Measurements from ENCODE around the gene DSCAM.

DSCAM gene

DNA sequence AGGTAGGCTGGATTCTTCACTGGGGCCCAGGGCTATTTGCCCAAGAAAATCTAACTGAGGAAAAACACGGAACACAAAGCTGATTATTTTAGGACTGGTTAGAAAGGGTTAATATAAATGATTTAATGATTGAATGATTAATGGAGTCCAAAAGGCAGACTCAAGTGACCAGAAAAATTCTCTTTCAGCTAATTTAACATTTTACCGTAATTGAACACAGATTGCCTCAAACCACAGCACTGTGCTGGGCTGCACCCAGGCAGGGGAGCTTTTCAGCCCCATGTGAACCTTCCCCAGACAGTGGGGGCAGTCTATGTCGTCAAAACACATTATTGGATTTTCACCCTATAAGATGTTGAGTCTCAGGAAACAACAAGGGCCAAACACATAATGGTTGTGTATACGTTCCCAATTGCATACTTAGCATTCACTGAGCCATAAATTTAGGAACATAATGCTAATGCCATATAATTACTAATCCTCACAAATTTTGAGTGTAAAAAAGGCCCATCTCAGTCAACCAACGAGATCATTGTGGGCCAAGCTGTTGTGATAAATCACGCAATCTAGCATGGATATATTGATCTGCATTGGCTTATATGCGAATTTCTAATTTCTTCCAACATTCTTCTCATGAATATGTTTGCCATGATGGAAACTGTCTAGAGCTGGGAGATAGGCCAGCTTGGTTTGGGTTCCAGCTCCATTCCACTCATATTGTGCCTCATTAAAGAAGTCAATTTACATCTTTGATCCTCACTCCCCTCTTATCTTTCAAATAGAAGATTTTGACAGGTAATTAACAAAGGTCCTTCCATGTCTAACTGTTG, 27.7 kb downstream of the DSCAM start:
- Histone ChIP-seq H3K27ac (ENCODE audit: low read length) (no peak overlapping the region), H3K27me3 (ENCODE audit: control insufficient read depth in 1 of 2, insufficient read depth in 2 of 2, low read length in 2 of 2) (no peaks in the 10 kb centered on the region)

DNA sequence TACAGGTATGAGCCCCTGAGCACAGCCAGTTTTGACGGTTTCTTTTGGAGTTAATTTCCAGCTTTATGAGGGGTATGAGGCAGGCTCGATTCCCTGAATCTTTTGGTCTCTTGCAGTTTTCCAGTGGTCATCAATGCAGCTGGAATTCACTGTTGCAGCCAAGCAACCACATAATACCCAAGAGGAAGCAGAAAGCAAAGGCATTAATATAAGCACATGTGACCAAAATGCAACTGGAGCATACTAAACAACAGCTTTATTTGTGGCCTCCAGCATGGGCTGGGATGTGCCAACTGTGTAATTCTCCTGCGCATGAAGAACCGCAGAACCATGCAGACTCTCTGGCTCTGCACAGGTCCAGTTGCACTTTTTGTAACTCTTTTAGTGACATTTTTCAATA, 33.0 kb downstream of the DSCAM start:
- Histone ChIP-seq H3K36me3 (ENCODE audit: control insufficient read depth in 2 of 2, insufficient read depth in 2 of 2, low read length in 2 of 2) (no peaks in the 10 kb centered on the region), H3K27ac (ENCODE audit: low read length) (no peak overlapping the region), H3K27me3 (ENCODE audit: control insufficient read depth in 1 of 2, insufficient read depth in 2 of 2, low read length in 2 of 2) (no peaks in the 10 kb centered on the region), H3K4me1 (ENCODE audit: control insufficient read depth, insufficient read depth, low read length) (no peaks in the 10 kb centered on the region), H3K9me3 (ENCODE audit: control insufficient read depth in 2 of 2, low read length in 2 of 2) (no peaks in the 10 kb centered on the region), H3K4me3 (ENCODE audit: low read length in 2 of 2) (no peak overlapping the region), H3K9ac (ENCODE audit: low read length in 2 of 2) (no peak overlapping the region)

More for the DNA sequence above, 27.7 kb downstream of the DSCAM start:
- Histone ChIP-seq H3K36me3 (ENCODE audit: control insufficient read depth in 2 of 2, insufficient read depth in 2 of 2, low read length in 2 of 2) (no peaks in the 10 kb centered on the region), H3K9me3 (ENCODE audit: control insufficient read depth in 2 of 2, low read length in 2 of 2) (peaks cover 0 to 6% of the 10 kb centered on the region in 2 donors), H3K4me1 (ENCODE audit: control insufficient read depth, insufficient read depth, low read length) (no peaks in the 10 kb centered on the region), H3K4me3 (ENCODE audit: low read length in 2 of 2) (no peak overlapping the region), H3K9ac (ENCODE audit: low read length in 2 of 2) (no peak overlapping the region)

DNA sequence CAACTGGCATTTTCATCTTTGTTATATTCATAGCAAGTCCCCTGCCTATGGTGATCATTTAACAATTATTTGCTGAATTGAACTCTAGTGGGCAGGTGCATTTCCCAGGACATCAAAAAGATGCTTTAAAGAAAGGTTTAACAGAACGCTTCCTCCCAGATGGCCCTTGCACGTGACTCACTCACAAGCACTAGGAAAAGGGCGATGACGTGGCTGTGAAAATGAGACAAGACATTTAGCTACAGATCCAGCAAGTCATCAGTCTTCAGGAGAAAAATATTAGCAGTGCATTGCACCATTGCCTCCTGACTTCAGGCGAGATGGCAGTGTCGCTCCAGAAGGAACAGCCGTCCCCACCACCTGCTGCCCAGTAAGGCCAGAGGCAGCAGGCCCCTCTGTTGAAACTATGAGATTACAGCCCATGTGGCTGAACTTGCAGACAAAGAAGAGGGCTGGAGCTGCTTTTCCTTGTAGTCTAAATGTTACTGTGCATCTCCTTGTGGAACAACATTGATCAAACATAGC, 37.2 kb downstream of the DSCAM start:
- Histone ChIP-seq H3K4me1 (ENCODE audit: control insufficient read depth, insufficient read depth, low read length) (no peaks in the 10 kb centered on the region), H3K27me3 (ENCODE audit: control insufficient read depth in 1 of 2, insufficient read depth in 2 of 2, low read length in 2 of 2) (no peaks in the 10 kb centered on the region), H3K27ac (ENCODE audit: low read length) (no peak overlapping the region)

DNA sequence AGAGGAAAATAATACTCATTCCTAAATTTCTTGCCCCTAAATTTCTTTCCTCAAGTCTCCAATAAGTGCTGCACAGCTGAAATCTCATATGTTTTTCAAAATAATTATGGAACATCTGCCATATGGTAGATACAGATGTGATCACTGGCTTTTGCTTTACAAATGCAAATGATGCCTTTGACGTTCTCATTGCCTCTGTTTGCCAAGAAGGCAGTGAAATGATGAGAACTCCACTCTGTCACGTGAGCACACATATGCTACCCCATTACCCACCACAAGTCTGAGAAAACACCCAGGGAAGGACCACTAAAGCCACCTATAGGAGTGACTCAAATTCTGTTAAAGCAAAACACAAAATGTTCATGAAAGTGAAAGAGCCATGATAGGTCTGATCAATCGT, 43.9 kb downstream of the DSCAM start:
- H3K36me3 ChIP-seq (ENCODE audit: control insufficient read depth in 2 of 2, insufficient read depth in 2 of 2, low read length in 2 of 2), result no peaks in the 10 kb centered on the region
- peaks cover 10 to 16% of the 10 kb centered on the region in 2 donors for H3K9me3 ChIP-seq (ENCODE audit: control insufficient read depth in 2 of 2, low read length in 2 of 2)
- no peaks in the 10 kb centered on the region for H3K27me3 ChIP-seq (ENCODE audit: control insufficient read depth in 1 of 2, insufficient read depth in 2 of 2, low read length in 2 of 2)
- H3K4me1 ChIP-seq (ENCODE audit: control insufficient read depth, insufficient read depth, low read length), result no peaks in the 10 kb centered on the region
- H3K27ac ChIP-seq (ENCODE audit: low read length), result no peak overlapping the region
- no peak overlapping the region for H3K9ac ChIP-seq (ENCODE audit: low read length in 2 of 2)
- H3K4me3 ChIP-seq (ENCODE audit: low read length in 2 of 2), result no peak overlapping the region

More for the DNA sequence above, 37.2 kb downstream of the DSCAM start:
- Histone ChIP-seq H3K36me3 (ENCODE audit: control insufficient read depth in 2 of 2, insufficient read depth in 2 of 2, low read length in 2 of 2) (no peaks in the 10 kb centered on the region), H3K4me3 (ENCODE audit: low read length in 2 of 2) (no peak overlapping the region), H3K9ac (ENCODE audit: low read length in 2 of 2) (no peak overlapping the region), H3K9me3 (ENCODE audit: control insufficient read depth in 2 of 2, low read length in 2 of 2) (no peaks in the 10 kb centered on the region)

DNA sequence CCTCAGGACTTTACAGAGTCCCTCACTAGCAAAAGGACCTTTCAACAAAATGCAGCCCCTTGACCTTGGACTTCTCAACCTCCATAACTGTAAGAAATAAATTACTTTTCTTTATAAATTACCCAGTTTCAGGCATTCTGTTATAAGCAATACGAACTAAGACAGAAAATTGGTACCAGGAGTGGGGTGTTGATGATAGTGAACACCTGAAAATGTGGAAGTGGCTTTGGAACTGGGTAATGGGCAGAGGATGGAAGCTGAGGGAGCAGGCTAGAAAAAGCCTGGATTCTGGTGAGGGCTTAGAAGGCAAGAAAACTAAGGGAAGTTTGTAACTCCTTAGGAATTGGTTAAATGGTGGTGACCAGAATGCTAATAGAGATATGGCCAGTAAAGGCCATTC, 46.8 kb downstream of the DSCAM start:
- Histone ChIP-seq H3K9me3 (ENCODE audit: control insufficient read depth in 2 of 2, low read length in 2 of 2) (peaks cover 10 to 16% of the 10 kb centered on the region in 2 donors), H3K27me3 (ENCODE audit: control insufficient read depth in 1 of 2, insufficient read depth in 2 of 2, low read length in 2 of 2) (no peaks in the 10 kb centered on the region), H3K36me3 (ENCODE audit: control insufficient read depth in 2 of 2, insufficient read depth in 2 of 2, low read length in 2 of 2) (no peaks in the 10 kb centered on the region), H3K27ac (ENCODE audit: low read length) (no peak overlapping the region), H3K4me3 (ENCODE audit: low read length in 2 of 2) (no peak overlapping the region), H3K4me1 (ENCODE audit: control insufficient read depth, insufficient read depth, low read length) (no peaks in the 10 kb centered on the region), H3K9ac (ENCODE audit: low read length in 2 of 2) (no peak overlapping the region)

DNA sequence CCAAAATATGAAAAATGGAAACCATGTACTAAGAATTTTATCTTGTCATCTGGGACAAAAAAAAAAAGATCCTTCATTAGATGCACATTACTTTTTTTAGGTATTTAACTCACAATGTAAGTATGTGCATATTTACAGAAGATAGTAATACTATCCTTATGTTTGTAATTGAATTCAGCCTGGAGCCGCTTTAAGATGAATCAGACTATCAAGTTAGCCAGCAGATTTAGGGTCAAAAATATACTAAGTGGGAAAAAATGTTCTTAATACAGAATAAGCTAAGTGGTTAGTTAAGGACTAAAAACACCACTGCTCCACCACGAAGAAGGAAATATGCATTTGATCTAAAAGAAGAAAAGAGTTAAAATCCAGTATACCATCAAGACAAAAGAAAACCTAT, 49.1 kb downstream of the DSCAM start:
- H3K4me3 ChIP-seq (ENCODE audit: low read length in 2 of 2), result no peak overlapping the region
- H3K9me3 ChIP-seq (ENCODE audit: control insufficient read depth in 2 of 2, low read length in 2 of 2), result peaks cover 8 to 16% of the 10 kb centered on the region in 2 donors
- no peaks in the 10 kb centered on the region for H3K27me3 ChIP-seq (ENCODE audit: control insufficient read depth in 1 of 2, insufficient read depth in 2 of 2, low read length in 2 of 2)
- H3K4me1 ChIP-seq (ENCODE audit: control insufficient read depth, insufficient read depth, low read length), result no peaks in the 10 kb centered on the region
- H3K36me3 ChIP-seq (ENCODE audit: control insufficient read depth in 2 of 2, insufficient read depth in 2 of 2, low read length in 2 of 2), result no peaks in the 10 kb centered on the region
- no peak overlapping the region for H3K27ac ChIP-seq (ENCODE audit: low read length)
- no peak overlapping the region for H3K9ac ChIP-seq (ENCODE audit: low read length in 2 of 2)

DNA sequence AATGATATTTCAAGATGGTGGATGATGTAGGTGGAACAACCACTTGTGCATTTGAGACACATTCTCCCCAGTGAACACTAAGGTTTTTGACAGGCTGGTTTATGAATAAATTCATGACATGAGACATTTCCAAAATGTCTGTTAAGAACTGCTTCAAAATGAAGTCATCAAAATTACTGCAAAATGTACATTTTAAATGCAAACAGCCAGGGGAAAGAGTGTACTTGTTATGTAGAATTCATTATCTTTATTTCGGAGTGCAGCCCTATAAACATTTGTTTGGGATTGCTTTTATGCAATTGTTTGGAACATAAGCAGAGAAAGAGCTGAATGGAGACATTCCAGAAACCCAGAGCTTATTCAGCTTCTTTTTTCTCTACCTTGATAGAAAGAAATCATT, 49.5 kb downstream of the DSCAM start:
- Histone ChIP-seq H3K4me3 (ENCODE audit: low read length in 2 of 2) (no peak overlapping the region), H3K27ac (ENCODE audit: low read length) (no peak overlapping the region), H3K9ac (ENCODE audit: low read length in 2 of 2) (no peak overlapping the region), H3K9me3 (ENCODE audit: control insufficient read depth in 2 of 2, low read length in 2 of 2) (peaks cover 8 to 16% of the 10 kb centered on the region in 2 donors), H3K4me1 (ENCODE audit: control insufficient read depth, insufficient read depth, low read length) (no peaks in the 10 kb centered on the region), H3K36me3 (ENCODE audit: control insufficient read depth in 2 of 2, insufficient read depth in 2 of 2, low read length in 2 of 2) (no peaks in the 10 kb centered on the region), H3K27me3 (ENCODE audit: control insufficient read depth in 1 of 2, insufficient read depth in 2 of 2, low read length in 2 of 2) (no peaks in the 10 kb centered on the region)

DNA sequence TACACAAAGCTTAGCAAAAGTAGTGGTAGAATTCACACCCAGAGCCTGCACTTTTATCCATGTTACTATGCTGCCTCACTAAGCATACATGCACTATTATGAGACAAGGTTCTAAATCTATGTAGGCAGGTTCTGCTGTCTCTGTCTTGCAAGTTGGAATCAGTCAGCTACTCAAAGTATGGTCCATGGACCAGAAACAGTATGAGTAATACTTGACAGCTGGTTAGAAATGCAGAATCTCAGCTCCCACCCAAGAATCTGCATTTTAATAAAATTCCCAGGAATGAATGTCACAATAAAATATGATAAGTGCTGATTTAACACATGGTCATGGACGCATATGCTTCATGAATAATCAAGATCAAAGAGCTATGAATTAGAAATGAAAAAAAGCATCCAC, 50.5 kb downstream of the DSCAM start:
- Histone ChIP-seq H3K27ac (ENCODE audit: low read length) (no peak overlapping the region), H3K4me1 (ENCODE audit: control insufficient read depth, insufficient read depth, low read length) (no peaks in the 10 kb centered on the region), H3K36me3 (ENCODE audit: control insufficient read depth in 2 of 2, insufficient read depth in 2 of 2, low read length in 2 of 2) (no peaks in the 10 kb centered on the region), H3K4me3 (ENCODE audit: low read length in 2 of 2) (no peak overlapping the region), H3K27me3 (ENCODE audit: control insufficient read depth in 1 of 2, insufficient read depth in 2 of 2, low read length in 2 of 2) (no peaks in the 10 kb centered on the region), H3K9me3 (ENCODE audit: control insufficient read depth in 2 of 2, low read length in 2 of 2) (peaks cover 8 to 11% of the 10 kb centered on the region in 2 donors), H3K9ac (ENCODE audit: low read length in 2 of 2) (no peak overlapping the region)

DNA sequence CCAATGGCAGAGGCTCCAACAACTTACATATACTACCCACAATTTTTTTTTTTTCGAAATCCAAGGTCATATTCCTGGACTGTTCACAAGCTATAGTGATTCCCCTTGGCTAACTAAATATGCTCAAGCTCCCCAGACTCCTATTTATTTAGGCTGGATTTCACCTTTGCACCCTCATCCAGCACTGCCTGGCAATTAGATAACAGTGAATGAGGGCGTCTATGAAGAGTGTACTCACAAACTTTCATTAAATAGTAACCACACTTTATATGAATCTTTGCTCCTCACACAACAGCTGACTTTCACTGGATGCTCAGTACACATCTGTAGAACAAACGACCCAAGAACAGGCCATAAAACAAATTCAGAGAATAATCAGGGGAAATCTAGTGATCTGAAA, 51.6 kb downstream of the DSCAM start:
- Histone ChIP-seq H3K4me3 (ENCODE audit: low read length in 2 of 2) (no peak overlapping the region), H3K9ac (ENCODE audit: low read length in 2 of 2) (no peak overlapping the region), H3K4me1 (ENCODE audit: control insufficient read depth, insufficient read depth, low read length) (no peaks in the 10 kb centered on the region), H3K9me3 (ENCODE audit: control insufficient read depth in 2 of 2, low read length in 2 of 2) (peaks cover 6% of the 10 kb centered on the region in 2 donors), H3K27me3 (ENCODE audit: control insufficient read depth in 1 of 2, insufficient read depth in 2 of 2, low read length in 2 of 2) (no peaks in the 10 kb centered on the region), H3K27ac (ENCODE audit: low read length) (no peak overlapping the region), H3K36me3 (ENCODE audit: control insufficient read depth in 2 of 2, insufficient read depth in 2 of 2, low read length in 2 of 2) (no peaks in the 10 kb centered on the region)

DNA sequence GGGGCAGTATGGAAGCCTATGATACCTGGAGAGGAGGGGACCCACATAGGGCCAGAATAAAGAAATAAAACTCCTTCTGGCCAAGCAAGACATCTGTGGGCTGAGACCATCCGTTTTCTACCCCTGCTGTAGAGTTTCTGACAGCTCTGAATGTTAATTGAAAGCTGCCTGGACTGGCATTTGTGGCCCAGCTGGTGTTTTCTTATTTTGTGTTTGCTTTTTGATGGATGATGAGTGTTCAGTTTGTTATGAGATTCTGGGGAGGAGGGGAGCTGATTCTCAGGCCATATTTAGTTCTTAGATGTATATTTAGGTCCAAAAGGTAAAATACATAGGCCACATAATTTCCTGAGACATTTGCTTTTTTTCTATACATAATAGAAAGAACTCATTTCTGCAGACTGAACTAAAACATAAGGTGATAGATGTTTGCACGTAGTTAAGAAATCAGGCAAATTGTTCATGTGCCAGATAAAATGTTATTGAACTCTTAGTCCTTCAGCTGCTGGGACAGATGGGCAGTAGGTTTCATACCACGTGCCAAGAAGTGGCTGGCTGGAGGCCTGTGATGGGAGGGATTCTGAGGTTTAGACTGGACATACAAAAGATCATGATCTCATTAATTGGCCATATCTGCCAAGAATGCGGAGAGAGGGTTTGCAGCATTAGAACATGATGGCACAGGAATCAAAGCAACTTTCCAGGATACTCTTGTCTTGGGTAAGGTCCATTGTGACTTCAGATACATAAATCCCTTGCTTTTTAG, 54.1 kb downstream of the DSCAM start:
- no peaks in the 10 kb centered on the region for H3K4me1 ChIP-seq (ENCODE audit: control insufficient read depth, insufficient read depth, low read length)
- no peaks in the 10 kb centered on the region for H3K36me3 ChIP-seq (ENCODE audit: control insufficient read depth in 2 of 2, insufficient read depth in 2 of 2, low read length in 2 of 2)
- H3K27me3 ChIP-seq (ENCODE audit: control insufficient read depth in 1 of 2, insufficient read depth in 2 of 2, low read length in 2 of 2), result no peaks in the 10 kb centered on the region
- H3K9me3 ChIP-seq (ENCODE audit: control insufficient read depth in 2 of 2, low read length in 2 of 2), result no peaks in the 10 kb centered on the region
- H3K4me3 ChIP-seq (ENCODE audit: low read length in 2 of 2), result no peak overlapping the region
- no peak overlapping the region for H3K27ac ChIP-seq (ENCODE audit: low read length)
- no peak overlapping the region for H3K9ac ChIP-seq (ENCODE audit: low read length in 2 of 2)
